Measurements from ENCODE around the gene HPS1.
A peak's percentile ranks its signal among the peaks of the same experiment; 100 is the strongest.
"Not testable (repeated sequence)": the region's sequence is repeated elsewhere in the genome, so short reads cannot be mapped to it uniquely, and the experiment has no call there.

HPS1 gene

DNA sequence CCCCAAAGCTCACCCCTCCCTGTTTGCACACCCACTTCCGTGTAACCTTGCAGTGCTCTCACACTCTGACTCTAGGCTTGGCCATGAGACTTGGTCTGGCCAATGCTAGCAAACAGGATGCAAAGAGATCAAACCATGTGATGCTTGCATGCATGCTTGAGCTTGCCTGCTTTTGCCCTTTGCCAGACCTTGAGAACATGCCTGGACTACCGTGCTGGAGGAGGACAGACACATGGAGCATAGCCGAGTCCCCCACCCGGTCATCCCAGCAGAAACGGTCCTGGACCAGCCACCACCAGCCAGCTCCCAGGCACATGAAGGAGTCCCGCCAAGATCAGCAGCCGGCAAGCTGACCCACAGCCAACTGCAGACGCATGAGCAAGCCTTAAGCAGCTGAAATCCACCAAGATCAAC is 55.1 kb downstream of the HPS1 start:
- Histone ChIP-seq H3K36me3 (ENCODE audit: control insufficient read depth in 2 of 2, insufficient read depth in 2 of 2, low read length in 2 of 2) (peaks cover 3% of the 10 kb centered on the region in 2 donors), H3K9me3 (ENCODE audit: control insufficient read depth in 2 of 2, low read length in 2 of 2) (no peaks in the 10 kb centered on the region), H3K27ac (ENCODE audit: low read depth in 2 of 2, low read length in 2 of 2) (peak overlapping the region in 1 of 2 donors; percentile 9), H3K27me3 (ENCODE audit: control insufficient read depth in 2 of 2, insufficient read depth in 2 of 2, low read length in 2 of 2) (no peaks in the 10 kb centered on the region), H3K4me3 (ENCODE audit: low read length in 2 of 2) (no peak overlapping the region), H3K9ac (ENCODE audit: low read depth in 1 of 2, low read length in 2 of 2) (no peak overlapping the region), H3K4me1 (ENCODE audit: control insufficient read depth in 2 of 2, insufficient read depth in 2 of 2, low read length in 2 of 2) (peaks cover 0 to 3% of the 10 kb centered on the region in 2 donors)

DNA sequence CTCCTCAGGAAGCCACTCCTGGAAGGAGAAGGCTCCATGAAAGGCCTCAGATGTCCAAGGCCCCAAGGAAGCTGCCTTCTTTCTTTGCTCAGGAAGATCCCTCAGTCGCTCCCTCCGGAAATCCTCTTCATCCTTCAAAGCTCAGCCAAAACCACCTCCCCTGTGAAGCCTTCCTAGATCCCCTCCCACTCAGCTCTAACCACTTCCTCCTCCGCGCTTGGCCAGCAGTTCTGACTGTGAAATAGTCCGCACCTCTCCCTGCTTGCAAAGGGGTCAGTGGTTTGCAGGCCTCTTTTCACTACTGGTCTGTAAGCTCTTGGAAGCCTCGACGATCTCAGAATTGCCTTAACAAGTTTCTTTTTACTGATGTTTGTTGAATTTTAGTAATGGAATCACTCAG is 55.7 kb downstream of the HPS1 start:
- no peaks in the 10 kb centered on the region for H3K9me3 ChIP-seq (ENCODE audit: control insufficient read depth in 2 of 2, low read length in 2 of 2)
- H3K4me1 ChIP-seq (ENCODE audit: control insufficient read depth in 2 of 2, insufficient read depth in 2 of 2, low read length in 2 of 2), result peaks cover 0 to 3% of the 10 kb centered on the region in 2 donors
- no peak overlapping the region for H3K4me3 ChIP-seq (ENCODE audit: low read length in 2 of 2)
- peaks cover 3 to 4% of the 10 kb centered on the region in 2 donors for H3K36me3 ChIP-seq (ENCODE audit: control insufficient read depth in 2 of 2, insufficient read depth in 2 of 2, low read length in 2 of 2)
- no peak overlapping the region for H3K27ac ChIP-seq (ENCODE audit: low read depth in 2 of 2, low read length in 2 of 2)
- no peak overlapping the region for H3K9ac ChIP-seq (ENCODE audit: low read depth in 1 of 2, low read length in 2 of 2)
- H3K27me3 ChIP-seq (ENCODE audit: control insufficient read depth in 2 of 2, insufficient read depth in 2 of 2, low read length in 2 of 2), result no peaks in the 10 kb centered on the region

DNA sequence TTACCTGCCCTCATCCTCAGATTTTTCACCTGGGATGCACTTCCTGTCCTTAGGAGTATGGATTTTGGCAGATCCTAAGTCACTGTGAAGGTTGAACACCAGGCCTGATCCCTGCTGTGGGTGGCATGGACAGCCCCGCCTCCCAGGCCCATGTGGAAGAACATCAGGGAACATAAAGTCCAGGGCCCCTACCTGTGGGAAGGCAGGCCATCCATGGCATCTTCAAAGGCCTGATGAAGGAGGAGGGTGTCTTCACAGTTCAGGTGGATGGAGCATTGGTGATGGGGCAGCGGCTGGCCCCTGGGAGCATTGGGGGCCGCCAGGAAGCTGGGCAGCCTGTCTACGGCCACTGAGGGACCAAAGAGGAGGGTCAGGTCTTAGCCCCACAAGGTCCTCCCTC is 56.3 kb downstream of the HPS1 start:
- peaks cover 0 to 3% of the 10 kb centered on the region in 2 donors for H3K4me1 ChIP-seq (ENCODE audit: control insufficient read depth in 2 of 2, insufficient read depth in 2 of 2, low read length in 2 of 2)
- no peaks in the 10 kb centered on the region for H3K9me3 ChIP-seq (ENCODE audit: control insufficient read depth in 2 of 2, low read length in 2 of 2)
- H3K27ac ChIP-seq (ENCODE audit: low read depth in 2 of 2, low read length in 2 of 2), result no peak overlapping the region
- no peak overlapping the region for H3K4me3 ChIP-seq (ENCODE audit: low read length in 2 of 2)
- H3K9ac ChIP-seq (ENCODE audit: low read depth in 1 of 2, low read length in 2 of 2), result no peak overlapping the region
- no peaks in the 10 kb centered on the region for H3K27me3 ChIP-seq (ENCODE audit: control insufficient read depth in 2 of 2, insufficient read depth in 2 of 2, low read length in 2 of 2)
- H3K36me3 ChIP-seq (ENCODE audit: control insufficient read depth in 2 of 2, insufficient read depth in 2 of 2, low read length in 2 of 2), result peaks cover 3 to 4% of the 10 kb centered on the region in 2 donors

DNA sequence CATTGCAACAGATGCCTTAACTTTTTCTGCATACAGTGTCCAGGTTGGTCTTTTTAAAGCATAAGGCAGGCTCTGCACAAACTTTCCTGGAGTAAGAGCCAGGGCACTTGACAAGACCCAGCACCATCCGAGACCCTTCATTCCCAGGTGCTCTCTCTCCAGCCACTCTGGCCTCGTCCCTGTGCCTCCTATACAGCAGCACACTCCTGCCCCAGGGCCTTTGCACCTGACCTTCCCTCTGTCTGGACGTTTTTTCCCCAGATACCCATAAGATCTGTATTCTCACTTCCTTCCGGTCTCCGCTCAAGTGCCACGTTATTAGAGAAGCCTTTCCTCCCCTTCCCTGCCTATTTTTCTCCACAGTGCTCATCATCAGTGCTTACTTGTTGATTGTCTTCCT is 57.3 kb downstream of the HPS1 start:
- H3K4me1 ChIP-seq (ENCODE audit: control insufficient read depth in 2 of 2, insufficient read depth in 2 of 2, low read length in 2 of 2), result peaks cover 0 to 3% of the 10 kb centered on the region in 2 donors
- H3K9ac ChIP-seq (ENCODE audit: low read depth in 1 of 2, low read length in 2 of 2), result no peak overlapping the region
- H3K9me3 ChIP-seq (ENCODE audit: control insufficient read depth in 2 of 2, low read length in 2 of 2), result no peaks in the 10 kb centered on the region
- no peaks in the 10 kb centered on the region for H3K27me3 ChIP-seq (ENCODE audit: control insufficient read depth in 2 of 2, insufficient read depth in 2 of 2, low read length in 2 of 2)
- H3K27ac ChIP-seq (ENCODE audit: low read depth in 2 of 2, low read length in 2 of 2), result no peak overlapping the region
- peaks cover 3 to 4% of the 10 kb centered on the region in 2 donors for H3K36me3 ChIP-seq (ENCODE audit: control insufficient read depth in 2 of 2, insufficient read depth in 2 of 2, low read length in 2 of 2)
- H3K4me3 ChIP-seq (ENCODE audit: low read length in 2 of 2), result no peak overlapping the region

DNA sequence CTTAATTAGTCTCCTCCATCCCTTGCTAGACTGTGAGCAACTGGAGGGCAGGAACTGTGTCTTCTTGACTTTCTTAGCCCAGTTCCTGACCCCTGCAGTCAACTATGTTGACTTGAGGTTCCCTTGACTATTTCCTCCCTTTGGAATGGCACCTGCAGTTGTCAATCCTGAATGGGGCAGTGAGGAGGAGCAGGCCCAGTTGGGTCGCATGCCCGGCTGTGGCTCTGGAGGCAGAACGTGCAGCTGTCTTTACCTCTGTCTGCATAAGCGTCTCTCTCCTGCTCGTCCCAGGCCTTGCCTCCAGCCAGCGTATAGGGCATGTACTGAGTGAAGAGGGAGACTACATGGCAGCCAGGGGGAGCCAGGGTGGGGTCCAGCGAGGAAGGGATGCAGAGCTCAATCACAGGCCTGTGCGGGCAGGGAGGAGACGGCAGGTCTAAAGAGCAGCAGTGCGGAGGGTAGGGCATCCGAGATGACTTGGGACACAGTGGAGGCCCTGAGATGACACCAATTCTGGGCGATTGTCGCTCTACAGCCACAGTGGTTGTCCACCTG is 58.6 kb downstream of the HPS1 start:
- peaks cover 0 to 3% of the 10 kb centered on the region in 2 donors for H3K4me1 ChIP-seq (ENCODE audit: control insufficient read depth in 2 of 2, insufficient read depth in 2 of 2, low read length in 2 of 2)
- no peaks in the 10 kb centered on the region for H3K9me3 ChIP-seq (ENCODE audit: control insufficient read depth in 2 of 2, low read length in 2 of 2)
- H3K27ac ChIP-seq (ENCODE audit: low read depth in 2 of 2, low read length in 2 of 2), result no peak overlapping the region
- no peaks in the 10 kb centered on the region for H3K27me3 ChIP-seq (ENCODE audit: control insufficient read depth in 2 of 2, insufficient read depth in 2 of 2, low read length in 2 of 2)
- no peak overlapping the region for H3K4me3 ChIP-seq (ENCODE audit: low read length in 2 of 2)
- H3K36me3 ChIP-seq (ENCODE audit: control insufficient read depth in 2 of 2, insufficient read depth in 2 of 2, low read length in 2 of 2), result peaks cover 3 to 4% of the 10 kb centered on the region in 2 donors
- no peak overlapping the region for H3K9ac ChIP-seq (ENCODE audit: low read depth in 1 of 2, low read length in 2 of 2)

DNA sequence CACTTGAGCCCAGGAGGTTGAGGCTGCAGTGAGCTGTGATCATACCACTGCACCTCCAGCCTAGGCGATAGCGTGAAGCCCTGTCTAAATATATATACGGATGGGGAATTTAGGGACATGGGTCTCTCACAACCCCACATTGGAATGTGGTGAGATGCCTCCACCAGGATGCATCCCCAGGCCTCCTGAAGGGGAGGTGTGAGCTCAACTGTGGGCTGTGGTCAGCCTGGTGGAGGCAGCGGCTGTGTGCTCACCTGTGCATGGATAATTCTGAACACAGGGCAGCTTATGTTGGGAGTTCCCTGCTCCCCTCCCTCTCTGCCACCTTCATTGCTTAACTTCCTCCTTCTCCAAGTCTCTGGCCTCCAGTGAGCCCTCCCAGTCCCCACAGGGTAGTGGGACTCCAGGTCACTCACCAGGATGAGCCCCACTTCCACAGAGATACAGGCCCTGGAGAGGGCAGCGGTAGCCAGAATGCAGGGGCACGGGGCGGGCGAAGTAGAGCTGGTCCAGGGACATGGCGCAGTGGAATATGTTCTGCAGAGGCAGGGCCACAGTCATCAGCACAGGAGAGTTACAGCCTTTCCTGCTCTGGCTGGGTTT is 62.1 kb downstream of the HPS1 start:
- Histone ChIP-seq H3K4me1 (ENCODE audit: control insufficient read depth in 2 of 2, insufficient read depth in 2 of 2, low read length in 2 of 2) (no peaks in the 10 kb centered on the region), H3K36me3 (ENCODE audit: control insufficient read depth in 2 of 2, insufficient read depth in 2 of 2, low read length in 2 of 2) (peaks cover 3 to 4% of the 10 kb centered on the region in 2 donors), H3K4me3 (ENCODE audit: low read length in 2 of 2) (no peak overlapping the region), H3K27ac (ENCODE audit: low read depth in 2 of 2, low read length in 2 of 2) (no peak overlapping the region), H3K9ac (ENCODE audit: low read depth in 1 of 2, low read length in 2 of 2) (no peak overlapping the region), H3K27me3 (ENCODE audit: control insufficient read depth in 2 of 2, insufficient read depth in 2 of 2, low read length in 2 of 2) (no peaks in the 10 kb centered on the region), H3K9me3 (ENCODE audit: control insufficient read depth in 2 of 2, low read length in 2 of 2) (no peaks in the 10 kb centered on the region)

DNA sequence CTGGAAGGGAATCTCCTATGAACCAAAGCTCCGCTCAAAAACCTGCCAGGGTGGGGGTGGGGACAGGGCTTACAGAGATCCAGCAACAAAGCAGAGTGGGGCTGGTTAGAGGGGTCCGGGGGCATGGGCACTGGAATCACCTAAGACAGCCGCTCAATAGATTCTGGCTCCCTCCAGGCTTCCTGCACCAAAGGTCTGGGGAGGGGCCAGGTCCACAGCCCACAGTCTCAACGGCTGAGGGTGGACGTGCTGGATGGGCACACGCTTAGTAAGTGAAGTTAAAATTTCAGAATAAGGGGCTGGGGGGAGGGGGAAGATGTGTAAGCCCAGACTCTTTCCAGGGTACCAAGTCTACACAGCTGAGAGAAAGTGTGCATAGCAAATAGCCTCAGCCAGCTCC is 62.9 kb downstream of the HPS1 start:
- peaks cover 3 to 4% of the 10 kb centered on the region in 2 donors for H3K36me3 ChIP-seq (ENCODE audit: control insufficient read depth in 2 of 2, insufficient read depth in 2 of 2, low read length in 2 of 2)

DNA sequence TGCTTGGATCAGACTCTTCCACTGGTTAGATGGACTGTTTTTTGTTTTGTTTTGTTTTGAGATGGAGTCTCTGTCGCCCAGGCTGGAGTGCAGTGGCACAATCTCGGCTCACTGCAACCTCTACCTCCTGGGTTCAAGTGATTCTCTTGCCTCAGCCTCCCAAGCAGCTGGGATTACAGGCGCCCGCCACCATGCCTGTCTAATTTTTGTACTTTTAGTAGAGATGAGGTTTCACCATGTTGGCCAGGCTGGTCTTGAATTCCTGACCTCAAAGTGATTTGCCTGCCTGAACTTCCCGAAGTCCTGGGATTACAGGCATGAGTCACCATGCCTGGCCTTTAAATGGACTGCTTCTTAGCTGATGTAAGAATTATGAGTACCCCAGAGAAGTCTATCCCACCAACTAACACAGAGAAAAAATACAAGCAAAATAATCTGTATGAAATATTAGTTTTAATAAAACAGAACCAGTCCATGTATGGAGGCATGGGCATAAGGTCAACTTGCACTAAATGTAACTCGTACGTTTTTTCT is 63.5 kb downstream of the HPS1 start:
- H3K4me3 ChIP-seq (ENCODE audit: low read length in 2 of 2); H3K9me3 ChIP-seq (ENCODE audit: control insufficient read depth in 2 of 2, low read length in 2 of 2); H3K36me3 ChIP-seq (ENCODE audit: control insufficient read depth in 2 of 2, insufficient read depth in 2 of 2, low read length in 2 of 2); H3K9ac ChIP-seq (ENCODE audit: low read depth in 1 of 2, low read length in 2 of 2); H3K27ac ChIP-seq (ENCODE audit: low read depth in 2 of 2, low read length in 2 of 2); H3K27me3 ChIP-seq (ENCODE audit: control insufficient read depth in 2 of 2, insufficient read depth in 2 of 2, low read length in 2 of 2); H3K4me1 ChIP-seq (ENCODE audit: control insufficient read depth in 2 of 2, insufficient read depth in 2 of 2, low read length in 2 of 2): not testable (repeated sequence)

More for the DNA sequence above, 62.9 kb downstream of the HPS1 start:
- Histone ChIP-seq H3K27ac (ENCODE audit: low read depth in 2 of 2, low read length in 2 of 2) (no peak overlapping the region), H3K9ac (ENCODE audit: low read depth in 1 of 2, low read length in 2 of 2) (no peak overlapping the region), H3K27me3 (ENCODE audit: control insufficient read depth in 2 of 2, insufficient read depth in 2 of 2, low read length in 2 of 2) (no peaks in the 10 kb centered on the region), H3K4me3 (ENCODE audit: low read length in 2 of 2) (no peak overlapping the region), H3K4me1 (ENCODE audit: control insufficient read depth in 2 of 2, insufficient read depth in 2 of 2, low read length in 2 of 2) (no peaks in the 10 kb centered on the region), H3K9me3 (ENCODE audit: control insufficient read depth in 2 of 2, low read length in 2 of 2) (no peaks in the 10 kb centered on the region)

DNA sequence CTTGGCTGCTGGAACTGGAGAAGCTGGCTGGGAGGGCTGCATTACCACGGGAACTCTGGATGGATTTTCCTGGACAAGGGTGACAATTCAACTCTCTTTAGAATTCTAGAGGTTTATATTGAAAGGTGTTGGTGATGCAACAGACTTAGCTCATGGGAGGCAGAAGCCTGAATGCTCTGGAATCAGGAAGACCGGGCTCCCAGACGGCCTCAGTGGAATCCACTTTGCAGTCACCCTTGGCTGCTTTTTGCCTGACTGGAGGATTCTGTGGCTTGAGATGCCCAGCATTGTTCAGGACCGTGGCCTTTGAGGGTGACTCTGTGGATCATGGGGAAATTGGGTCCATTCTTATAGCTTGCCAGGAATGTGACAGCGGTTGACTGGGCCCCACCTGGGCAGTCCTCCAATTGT is 64.0 kb downstream of the HPS1 start:
- H3K27me3 ChIP-seq (ENCODE audit: control insufficient read depth in 2 of 2, insufficient read depth in 2 of 2, low read length in 2 of 2), result no peaks in the 10 kb centered on the region
- H3K4me3 ChIP-seq (ENCODE audit: low read length in 2 of 2), result no peak overlapping the region

DNA sequence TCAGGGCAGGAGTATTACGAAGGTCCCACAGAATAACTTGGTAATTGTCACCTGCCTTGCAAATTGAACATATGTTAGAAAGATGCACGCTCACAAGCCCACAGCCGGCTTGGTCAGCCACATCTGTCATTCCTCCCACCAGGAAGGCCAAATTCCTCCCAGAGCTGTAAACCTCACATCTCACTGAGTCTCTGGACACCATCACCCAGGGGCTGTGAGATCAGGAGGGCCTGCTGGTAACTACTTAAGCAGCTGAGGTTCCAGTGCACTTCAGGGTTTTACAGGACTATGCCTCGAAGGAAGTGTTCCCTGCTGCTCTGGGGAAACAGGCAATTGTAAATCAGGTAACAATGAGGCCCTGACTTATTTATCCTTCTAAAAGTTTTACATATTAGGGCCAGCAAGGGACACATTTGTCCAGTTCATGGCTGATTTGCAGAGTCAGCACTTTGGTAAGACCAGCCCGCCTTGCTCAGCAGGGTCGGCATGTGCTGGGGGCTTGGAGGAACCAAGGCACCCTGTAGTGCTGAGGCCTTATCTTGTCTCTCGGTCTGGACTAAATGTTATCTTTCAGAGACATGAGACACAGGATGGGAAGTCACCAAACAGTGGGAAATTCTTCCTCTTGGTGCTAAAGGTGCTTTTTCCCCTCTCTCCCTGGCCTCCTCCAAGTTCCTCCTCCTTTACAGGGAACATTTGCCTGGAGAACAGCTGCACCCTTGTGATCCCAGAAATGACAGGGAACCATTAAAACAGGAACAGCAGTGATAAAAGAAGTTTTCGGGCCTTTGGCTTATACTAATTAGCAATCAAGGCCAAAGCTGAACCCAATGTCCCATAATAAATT is 66.0 kb downstream of the HPS1 start:
- H3K9me3 ChIP-seq (ENCODE audit: control insufficient read depth in 2 of 2, low read length in 2 of 2), result no peaks in the 10 kb centered on the region
- no peak overlapping the region for H3K27ac ChIP-seq (ENCODE audit: low read depth in 2 of 2, low read length in 2 of 2)
- H3K27me3 ChIP-seq (ENCODE audit: control insufficient read depth in 2 of 2, insufficient read depth in 2 of 2, low read length in 2 of 2), result no peaks in the 10 kb centered on the region
- H3K4me3 ChIP-seq (ENCODE audit: low read length in 2 of 2), result no peak overlapping the region
- no peak overlapping the region for H3K9ac ChIP-seq (ENCODE audit: low read depth in 1 of 2, low read length in 2 of 2)
- H3K4me1 ChIP-seq (ENCODE audit: control insufficient read depth in 2 of 2, insufficient read depth in 2 of 2, low read length in 2 of 2), result no peaks in the 10 kb centered on the region
- no peaks in the 10 kb centered on the region for H3K36me3 ChIP-seq (ENCODE audit: control insufficient read depth in 2 of 2, insufficient read depth in 2 of 2, low read length in 2 of 2)

More for the DNA sequence above, 64.0 kb downstream of the HPS1 start:
- Histone ChIP-seq H3K36me3 (ENCODE audit: control insufficient read depth in 2 of 2, insufficient read depth in 2 of 2, low read length in 2 of 2) (peaks cover 3 to 4% of the 10 kb centered on the region in 2 donors), H3K4me1 (ENCODE audit: control insufficient read depth in 2 of 2, insufficient read depth in 2 of 2, low read length in 2 of 2) (no peaks in the 10 kb centered on the region), H3K9me3 (ENCODE audit: control insufficient read depth in 2 of 2, low read length in 2 of 2) (no peaks in the 10 kb centered on the region), H3K9ac (ENCODE audit: low read depth in 1 of 2, low read length in 2 of 2) (no peak overlapping the region), H3K27ac (ENCODE audit: low read depth in 2 of 2, low read length in 2 of 2) (no peak overlapping the region)

Data from mucosa of rectum (tissue), 2 donors.